K562 (cell line): ENCODE measurements around the gene MARVELD1. TPM values are rescaled to one million over a fixed set of nuclear protein-coding genes. Genes with fewer than 3 reads are reported as not detected.
A peak's percentile ranks its signal among the peaks of the same experiment; 100 is the strongest.

ENCODE experiments used
- FIP1L1 ChIP-seq: fragments of 200-400 bp; formaldehyde crosslinking; IDR thresholded peaks from 2 replicates; pipeline ENCODE4 v1.6.1; 2018; ENCODE audit warnings: mild to moderate bottlenecking, low read depth, low read length; ENCODE audit not compliant: poor library complexity, severe bottlenecking
- FOXJ3 ChIP-seq: sonication (generic); formaldehyde crosslinking; IDR thresholded peaks from 2 replicates; pipeline ENCODE4 v1.4.0; 2020; ENCODE audit warnings: mild to moderate bottlenecking, missing genetic modification reagents
- FOXP1 ChIP-seq: sonication (generic); formaldehyde crosslinking; IDR thresholded peaks from 2 replicates; pipeline ENCODE4 v1.8.0; 2022; ENCODE audit warnings: mild to moderate bottlenecking, missing genetic modification reagents
- GABPB1 ChIP-seq: sonication (generic); formaldehyde crosslinking; IDR thresholded peaks from 2 replicates; pipeline ENCODE4 v1.8.0; 2022; ENCODE audit warnings: mild to moderate bottlenecking, missing genetic modification reagents
- KDM4B ChIP-seq, 2 experiments: fragments of 450-650 bp in 1 of 2; sonication (generic) in 1 of 2; IDR thresholded peaks; 2 replicates each; pipeline ENCODE4 v1.6.1; 2016 to 2017; ENCODE audit warnings: borderline replicate concordance in 2 of 2, antibody characterized with exemption in 1 of 2, low read depth in 1 of 2, mild to moderate bottlenecking in 1 of 2
- NCOA6 ChIP-seq: fragments of 450-650 bp; IDR thresholded peaks from 2 replicates; pipeline ENCODE4 v1.6.1; 2017; ENCODE audit warnings: mild to moderate bottlenecking
- NELFE ChIP-seq: IDR thresholded peaks from 2 replicates; pipeline ENCODE4 v1.6.1; 2011; ENCODE audit warnings: mild to moderate bottlenecking; ENCODE audit not compliant: insufficient read depth, insufficient read length
- POLR3G ChIP-seq: IDR thresholded peaks from 2 replicates; pipeline ENCODE4 v1.6.1; 2011; ENCODE audit not compliant: insufficient read length, insufficient replicate concordance; ENCODE audit errors: extremely low read depth
- PTBP1 ChIP-seq: fragments of 200-400 bp; formaldehyde crosslinking; IDR thresholded peaks from 2 replicates; pipeline ENCODE4 v1.6.1; 2017; ENCODE audit warnings: low read depth, low read length
- TRIM28 ChIP-seq: fragments of 450-650 bp; IDR thresholded peaks from 2 replicates; pipeline ENCODE4 v1.6.1; 2017
- ZNF146 ChIP-seq: IDR thresholded peaks from one replicate; pipeline ENCODE4 v1.6.1; 2018; ENCODE audit warnings: missing compliant biosample characterization; ENCODE audit not compliant: unreplicated experiment
- ZNF384 ChIP-seq: IDR thresholded peaks from 2 replicates; pipeline ENCODE4 v1.6.1; 2012; ENCODE audit warnings: low read depth, low read length, improper control_type of control experiment
- ZNF507 ChIP-seq: conservative IDR thresholded peaks from 2 replicates; pipeline ENCODE4 v1.6.1; 2017; ENCODE audit warnings: missing genetic modification characterization, missing compliant biosample characterization
- polyA plus RNA-seq, 8 experiments: library from polyadenylated mRNA; depleted of rRNA in 4 of 8; stranded (reverse) in 5 of 8; unstranded in 3 of 8; fragments of >200 nt; fragmentation: Nextera tagmentation in 2 of 8; fragmentation: Illumina TruSeq in 1 of 8; extraction: Ambion mirVana in 2 of 8; extraction: Trizol in 1 of 8; gene quantifications; 2 replicates each; pipeline versions ENCODE4 v1.2.1 to v1.2.3, GENCODE V29; 2011 to 2014; ENCODE audit warnings: inconsistent platforms in 1 of 8, missing spikeins in 1 of 8
- total RNA-seq, 7 experiments: library from RNA; depleted of rRNA in 6 of 7; stranded (reverse); fragments of >200 nt in 6 of 7; fragmentation: Illumina TruSeq in 2 of 7; extraction: Trizol in 2 of 7; gene quantifications; 2 replicates each; pipeline versions ENCODE4 v1.2.1 to v1.2.3, GENCODE V29; 2011 to 2021; ENCODE audit warnings: low replicate concordance in 1 of 7
- TF ChIP-seq, protein P1 (sequence below): fragments of 150-350 bp; IDR thresholded peaks from 2 replicates; pipeline ENCODE4 v1.6.1; 2014; ENCODE audit warnings: low read depth, mild to moderate bottlenecking, low read length, borderline replicate concordance
- TF ChIP-seq, protein P2 (sequence below): fragments of 450-650 bp; IDR thresholded peaks from 2 replicates; pipeline ENCODE4 v1.6.1; 2017; ENCODE audit warnings: antibody characterized with exemption
- TF ChIP-seq, protein P3 (sequence below): IDR thresholded peaks from 2 replicates; pipeline ENCODE4 v1.6.1; 2011; ENCODE audit warnings: borderline replicate concordance, low read depth, mild to moderate bottlenecking, moderate library complexity, low read length; ENCODE audit not compliant: insufficient read depth, poor library complexity, severe bottlenecking
- TF ChIP-seq, protein P4 (sequence below): fragments of 150-350 bp; conservative IDR thresholded peaks from 2 replicates; pipeline ENCODE4 v1.6.1; 2014; ENCODE audit warnings: low read length

MARVELD1 gene
- total and polyA plus RNA-seq, 9 of the 15 experiments (the other 6 are each of a cell fraction or from before 2014, with no cell fraction given) = 2.7 to 12.5 (median 5.3) TPM

DNA sequence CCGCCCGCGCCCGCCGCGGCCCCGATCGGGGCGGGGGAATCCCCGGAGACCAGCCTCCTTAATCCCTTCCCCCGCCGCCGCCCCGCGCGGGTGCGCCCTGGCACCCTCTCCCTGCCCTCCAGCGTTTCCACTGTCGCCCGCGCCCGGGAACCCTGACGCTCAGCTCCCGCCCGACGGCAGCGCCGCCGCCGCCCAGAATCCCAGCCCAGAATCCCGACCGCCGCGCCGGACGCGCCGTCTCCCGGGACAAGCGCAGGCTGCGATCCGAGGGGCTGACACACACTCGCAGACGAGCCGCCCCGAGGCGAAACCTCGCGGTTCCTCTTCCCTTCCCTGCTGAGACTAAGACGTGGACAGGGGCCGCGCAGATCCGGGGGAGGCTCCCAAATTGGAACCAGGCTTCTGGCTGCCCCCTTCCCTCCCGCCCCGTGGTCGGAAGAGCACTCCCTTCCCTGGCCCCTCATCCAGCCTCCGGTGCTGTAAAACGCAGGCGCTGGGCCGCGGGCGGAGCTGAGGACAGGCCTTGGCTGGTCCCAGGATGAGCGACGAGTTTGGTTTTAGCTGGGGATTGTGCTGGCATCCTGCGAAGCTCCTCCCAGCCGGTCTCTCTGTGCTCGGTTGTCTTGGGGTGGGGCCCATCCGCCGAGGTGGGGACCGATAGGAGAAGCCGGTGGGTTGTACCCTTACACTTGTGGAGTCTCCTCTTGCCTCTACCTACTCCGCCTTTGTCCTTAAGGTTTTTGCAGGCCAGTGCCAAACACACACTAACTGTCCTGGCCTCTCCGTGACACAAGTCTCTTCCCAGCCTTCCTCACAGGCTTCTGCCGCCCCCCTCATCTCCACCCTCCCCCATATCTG is 1.1 kb downstream of the MARVELD1 start (continued):
- TF ChIP-seq, protein P1, sequence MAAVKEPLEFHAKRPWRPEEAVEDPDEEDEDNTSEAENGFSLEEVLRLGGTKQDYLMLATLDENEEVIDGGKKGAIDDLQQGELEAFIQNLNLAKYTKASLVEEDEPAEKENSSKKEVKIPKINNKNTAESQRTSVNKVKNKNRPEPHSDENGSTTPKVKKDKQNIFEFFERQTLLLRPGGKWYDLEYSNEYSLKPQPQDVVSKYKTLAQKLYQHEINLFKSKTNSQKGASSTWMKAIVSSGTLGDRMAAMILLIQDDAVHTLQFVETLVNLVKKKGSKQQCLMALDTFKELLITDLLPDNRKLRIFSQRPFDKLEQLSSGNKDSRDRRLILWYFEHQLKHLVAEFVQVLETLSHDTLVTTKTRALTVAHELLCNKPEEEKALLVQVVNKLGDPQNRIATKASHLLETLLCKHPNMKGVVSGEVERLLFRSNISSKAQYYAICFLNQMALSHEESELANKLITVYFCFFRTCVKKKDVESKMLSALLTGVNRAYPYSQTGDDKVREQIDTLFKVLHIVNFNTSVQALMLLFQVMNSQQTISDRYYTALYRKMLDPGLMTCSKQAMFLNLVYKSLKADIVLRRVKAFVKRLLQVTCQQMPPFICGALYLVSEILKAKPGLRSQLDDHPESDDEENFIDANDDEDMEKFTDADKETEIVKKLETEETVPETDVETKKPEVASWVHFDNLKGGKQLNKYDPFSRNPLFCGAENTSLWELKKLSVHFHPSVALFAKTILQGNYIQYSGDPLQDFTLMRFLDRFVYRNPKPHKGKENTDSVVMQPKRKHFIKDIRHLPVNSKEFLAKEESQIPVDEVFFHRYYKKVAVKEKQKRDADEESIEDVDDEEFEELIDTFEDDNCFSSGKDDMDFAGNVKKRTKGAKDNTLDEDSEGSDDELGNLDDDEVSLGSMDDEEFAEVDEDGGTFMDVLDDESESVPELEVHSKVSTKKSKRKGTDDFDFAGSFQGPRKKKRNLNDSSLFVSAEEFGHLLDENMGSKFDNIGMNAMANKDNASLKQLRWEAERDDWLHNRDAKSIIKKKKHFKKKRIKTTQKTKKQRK = no peak
- TF ChIP-seq, protein P2, sequence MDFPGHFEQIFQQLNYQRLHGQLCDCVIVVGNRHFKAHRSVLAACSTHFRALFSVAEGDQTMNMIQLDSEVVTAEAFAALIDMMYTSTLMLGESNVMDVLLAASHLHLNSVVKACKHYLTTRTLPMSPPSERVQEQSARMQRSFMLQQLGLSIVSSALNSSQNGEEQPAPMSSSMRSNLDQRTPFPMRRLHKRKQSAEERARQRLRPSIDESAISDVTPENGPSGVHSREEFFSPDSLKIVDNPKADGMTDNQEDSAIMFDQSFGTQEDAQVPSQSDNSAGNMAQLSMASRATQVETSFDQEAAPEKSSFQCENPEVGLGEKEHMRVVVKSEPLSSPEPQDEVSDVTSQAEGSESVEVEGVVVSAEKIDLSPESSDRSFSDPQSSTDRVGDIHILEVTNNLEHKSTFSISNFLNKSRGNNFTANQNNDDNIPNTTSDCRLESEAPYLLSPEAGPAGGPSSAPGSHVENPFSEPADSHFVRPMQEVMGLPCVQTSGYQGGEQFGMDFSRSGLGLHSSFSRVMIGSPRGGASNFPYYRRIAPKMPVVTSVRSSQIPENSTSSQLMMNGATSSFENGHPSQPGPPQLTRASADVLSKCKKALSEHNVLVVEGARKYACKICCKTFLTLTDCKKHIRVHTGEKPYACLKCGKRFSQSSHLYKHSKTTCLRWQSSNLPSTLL = no peak
- TF ChIP-seq ZNF384 (no peak), FOXJ3 (no peak), PTBP1 (no peak), NCOA6 (peak; percentile 56; the same call in 1 of the 2 replicates), GABPB1 (CRISPR knock-in tag) (0 out of 2 replicates have a peak, but pooled peaks have one; percentile 20), NELFE (no peak), ZNF146 (CRISPR knock-in tag) (no peak), ZNF507 (no peak), FIP1L1 (peak; percentile 39), FOXP1 (CRISPR knock-in tag) (no peak), TRIM28 (no peak), KDM4B (IDR thresholded peaks at IDR 0.05; ENCODE audit: borderline replicate concordance in 2 of 2, low read depth in 1 of 2) (no peak), POLR3G (no peak)
- TF ChIP-seq, protein P3, sequence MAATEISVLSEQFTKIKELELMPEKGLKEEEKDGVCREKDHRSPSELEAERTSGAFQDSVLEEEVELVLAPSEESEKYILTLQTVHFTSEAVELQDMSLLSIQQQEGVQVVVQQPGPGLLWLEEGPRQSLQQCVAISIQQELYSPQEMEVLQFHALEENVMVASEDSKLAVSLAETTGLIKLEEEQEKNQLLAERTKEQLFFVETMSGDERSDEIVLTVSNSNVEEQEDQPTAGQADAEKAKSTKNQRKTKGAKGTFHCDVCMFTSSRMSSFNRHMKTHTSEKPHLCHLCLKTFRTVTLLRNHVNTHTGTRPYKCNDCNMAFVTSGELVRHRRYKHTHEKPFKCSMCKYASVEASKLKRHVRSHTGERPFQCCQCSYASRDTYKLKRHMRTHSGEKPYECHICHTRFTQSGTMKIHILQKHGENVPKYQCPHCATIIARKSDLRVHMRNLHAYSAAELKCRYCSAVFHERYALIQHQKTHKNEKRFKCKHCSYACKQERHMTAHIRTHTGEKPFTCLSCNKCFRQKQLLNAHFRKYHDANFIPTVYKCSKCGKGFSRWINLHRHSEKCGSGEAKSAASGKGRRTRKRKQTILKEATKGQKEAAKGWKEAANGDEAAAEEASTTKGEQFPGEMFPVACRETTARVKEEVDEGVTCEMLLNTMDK = no peak
- TF ChIP-seq, protein P4, sequence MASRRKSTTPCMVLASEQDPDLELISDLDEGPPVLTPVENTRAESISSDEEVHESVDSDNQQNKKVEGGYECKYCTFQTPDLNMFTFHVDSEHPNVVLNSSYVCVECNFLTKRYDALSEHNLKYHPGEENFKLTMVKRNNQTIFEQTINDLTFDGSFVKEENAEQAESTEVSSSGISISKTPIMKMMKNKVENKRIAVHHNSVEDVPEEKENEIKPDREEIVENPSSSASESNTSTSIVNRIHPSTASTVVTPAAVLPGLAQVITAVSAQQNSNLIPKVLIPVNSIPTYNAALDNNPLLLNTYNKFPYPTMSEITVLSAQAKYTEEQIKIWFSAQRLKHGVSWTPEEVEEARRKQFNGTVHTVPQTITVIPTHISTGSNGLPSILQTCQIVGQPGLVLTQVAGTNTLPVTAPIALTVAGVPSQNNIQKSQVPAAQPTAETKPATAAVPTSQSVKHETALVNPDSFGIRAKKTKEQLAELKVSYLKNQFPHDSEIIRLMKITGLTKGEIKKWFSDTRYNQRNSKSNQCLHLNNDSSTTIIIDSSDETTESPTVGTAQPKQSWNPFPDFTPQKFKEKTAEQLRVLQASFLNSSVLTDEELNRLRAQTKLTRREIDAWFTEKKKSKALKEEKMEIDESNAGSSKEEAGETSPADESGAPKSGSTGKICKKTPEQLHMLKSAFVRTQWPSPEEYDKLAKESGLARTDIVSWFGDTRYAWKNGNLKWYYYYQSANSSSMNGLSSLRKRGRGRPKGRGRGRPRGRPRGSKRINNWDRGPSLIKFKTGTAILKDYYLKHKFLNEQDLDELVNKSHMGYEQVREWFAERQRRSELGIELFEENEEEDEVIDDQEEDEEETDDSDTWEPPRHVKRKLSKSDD = no peak
